ENCODE measurements around the gene C1QTNF6.

C1QTNF6 gene

DNA sequence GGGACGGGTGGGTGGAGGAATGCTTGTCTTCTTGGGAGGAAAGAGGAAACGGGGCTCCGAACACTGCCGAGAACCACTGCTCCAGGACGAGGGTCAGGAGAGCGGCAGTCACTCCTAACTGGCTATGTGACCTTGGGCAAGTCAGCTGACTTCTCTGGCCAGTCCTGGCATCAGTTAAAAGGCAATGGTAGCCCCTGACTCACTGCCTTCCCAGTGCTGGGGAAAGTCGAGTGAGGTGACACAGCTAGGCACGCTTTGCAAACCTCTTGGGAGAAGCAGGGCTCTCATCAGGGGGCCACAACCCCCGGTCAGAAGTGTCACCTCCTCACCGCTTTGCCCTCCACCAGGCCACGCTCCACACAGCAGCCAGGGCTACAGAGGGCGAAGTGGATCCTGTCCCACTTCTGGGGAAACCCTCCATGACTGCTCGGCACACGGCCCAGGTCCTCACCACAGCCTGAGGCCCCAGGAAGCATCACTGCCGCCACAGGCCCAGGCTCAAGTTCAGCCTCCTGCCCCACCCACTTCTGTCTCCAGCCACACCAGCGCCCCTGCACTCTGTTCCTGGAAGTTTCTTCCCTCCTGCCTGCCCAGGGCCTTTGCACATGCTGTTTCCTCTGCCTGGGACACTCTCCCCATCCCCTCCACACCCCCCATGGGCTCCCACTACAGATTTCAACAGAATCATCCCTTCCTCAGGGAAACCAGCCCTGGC, 54.6 kb downstream of the C1QTNF6 start:
- Mint-ChIP-seq H3K4me3 (peak overlapping the region in 1 of 2 donors; percentile 40), H3K9me3 (no peaks in the 10 kb centered on the region), H3K4me1 (ENCODE audit: low read depth in 2 of 2) (peaks cover 35 to 38% of the 10 kb centered on the region in 2 donors), H3K27ac (peak overlapping the region; percentile 78 to 88), H3K27me3 (no peaks in the 10 kb centered on the region), H3K36me3 (ENCODE audit: insufficient read depth) (peaks cover 84% of the 10 kb centered on the region)
- DNase-seq, result no peak
- peak; percentile 45 for ATAC-seq (replicated peaks)

DNA sequence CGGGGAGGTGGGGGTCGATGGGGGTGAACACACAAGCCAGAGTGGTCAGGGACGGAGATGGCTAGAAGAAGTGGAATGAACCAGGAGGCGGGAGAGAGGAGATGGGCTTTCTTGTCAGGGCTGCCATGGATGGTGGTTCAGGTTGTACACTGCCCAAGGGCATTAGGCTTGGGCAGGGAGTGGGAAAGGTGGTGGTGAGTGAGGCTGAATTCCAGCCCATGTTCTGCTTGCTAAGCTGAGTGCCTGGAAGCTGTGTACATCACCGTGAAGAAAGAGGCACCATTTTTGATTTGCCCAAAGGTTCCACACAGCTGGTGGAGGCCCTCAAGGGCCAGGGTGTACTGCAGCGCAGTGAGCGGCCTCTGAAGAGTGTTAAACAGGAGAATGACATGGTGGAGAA, 55.3 kb downstream of the C1QTNF6 start:
- ATAC-seq (replicated peaks), result no peak
- peaks cover 82% of the 10 kb centered on the region for H3K36me3 Mint-ChIP-seq (ENCODE audit: insufficient read depth)
- no peaks in the 10 kb centered on the region for H3K27me3 Mint-ChIP-seq
- no peaks in the 10 kb centered on the region for H3K9me3 Mint-ChIP-seq
- H3K4me3 Mint-ChIP-seq, result peak overlapping the region in 1 of 2 donors; percentile 40
- DNase-seq, result no peak
- H3K27ac Mint-ChIP-seq, result peak overlapping the region; percentile 78 to 88
- H3K4me1 Mint-ChIP-seq (ENCODE audit: low read depth in 2 of 2), result peaks cover 33 to 34% of the 10 kb centered on the region in 2 donors
